IMR-90 (cell line): ENCODE results near the gene FMN2. TPM values are rescaled to one million over a fixed set of nuclear protein-coding genes. Genes with fewer than 3 reads are reported as not detected.

ENCODE experiments used
- ATAC-seq: fragments of 200-7000 bp; cut with Tn5 transposase; 2 replicates; pipeline ENCODE4 v1.9.1; 2020; ENCODE audit warnings: low read depth, mild to moderate bottlenecking, moderate library complexity
- BruUV-seq: library from RNA; stranded (reverse); fragments of 400-500 nt; replicated peaks from 2 replicates; lab custom pipeline; 2021; lab: Mats Ljungman, UMichigan
- CTCF ChIA-PET: fragments of 300-600 bp; formaldehyde crosslinking; extraction: SDS; loops from one replicate; lab custom pipeline; 2021; ENCODE audit warnings: antibody characterized with exemption; lab: Yijun Ruan, JAX
- POLR2A ChIA-PET: fragments of 300-600 bp; sonication (Branson Sonifier 250); formaldehyde crosslinking; loops from one replicate; lab custom pipeline; 2022; ENCODE audit warnings: antibody characterized with exemption; ENCODE audit not compliant: unreplicated experiment; lab: Charles Lee
- DNase-seq: peaks from one replicate; pipeline ENCODE4 v3.0.0; 2013
- H2AFZ ChIP-seq: replicated peaks from 2 replicates; pipeline ENCODE3; 2013; ENCODE audit warnings: low read length, mild to moderate bottlenecking; ENCODE audit not compliant: poor library complexity
- H2AK5ac ChIP-seq: 2 replicates; pipeline ENCODE4 v1.6.1; 2013; ENCODE audit warnings: low read depth, low read length, inconsistent platforms
- H2AK9ac ChIP-seq: replicated peaks from 2 replicates; pipeline ENCODE3; 2013; ENCODE audit warnings: mild to moderate bottlenecking, low read depth, low read length, moderate library complexity; ENCODE audit not compliant: poor library complexity
- H2BK120ac ChIP-seq: 2 replicates; pipeline ENCODE4 v1.6.1; 2013; ENCODE audit warnings: low read depth, low read length, inconsistent platforms
- H2BK15ac ChIP-seq: 3 replicates; pipeline ENCODE4 v1.6.1; 2013; ENCODE audit warnings: low read depth, low read length, inconsistent platforms
- H2BK20ac ChIP-seq: 2 replicates; pipeline ENCODE4 v1.6.1; 2013; ENCODE audit warnings: low read depth, mild to moderate bottlenecking, inconsistent platforms, low read length, moderate library complexity
- H2BK5ac ChIP-seq: 2 replicates; pipeline ENCODE4 v1.6.1; 2013; ENCODE audit warnings: mild to moderate bottlenecking, low read depth, low read length, inconsistent platforms; ENCODE audit not compliant: poor library complexity, severe bottlenecking
- H3K14ac ChIP-seq: replicated peaks from 2 replicates; pipeline ENCODE4 v1.6.1; 2013; ENCODE audit warnings: low read depth, low read length, inconsistent platforms
- H3K18ac ChIP-seq: 2 replicates; pipeline ENCODE4 v1.6.1; 2013; ENCODE audit warnings: low read depth, low read length, control low read depth
- H3K23ac ChIP-seq: 2 replicates; pipeline ENCODE4 v1.6.1; 2013; ENCODE audit warnings: low read depth, low read length, inconsistent platforms
- H3K27ac ChIP-seq: 2 replicates; pipeline ENCODE4 v1.5.1; 2013; ENCODE audit warnings: mild to moderate bottlenecking, control low read depth, low read length; ENCODE audit not compliant: insufficient read depth
- H3K27me3 ChIP-seq: 2 replicates; pipeline ENCODE4 v1.6.1; 2013; ENCODE audit warnings: low read length; ENCODE audit not compliant: control insufficient read depth, insufficient read depth
- H3K36me3 ChIP-seq: 2 replicates; pipeline ENCODE4 v1.6.1; 2013; ENCODE audit warnings: low read length, mixed read lengths; ENCODE audit not compliant: control insufficient read depth, insufficient read depth
- H3K4ac ChIP-seq: 2 replicates; pipeline ENCODE4 v1.6.1; 2013; ENCODE audit warnings: low read depth, low read length, inconsistent platforms
- H3K4me1 ChIP-seq: 2 replicates; pipeline ENCODE4 v1.6.1; 2013; ENCODE audit warnings: low read length, mixed read lengths; ENCODE audit not compliant: control insufficient read depth, insufficient read depth
- H3K4me2 ChIP-seq: 2 replicates; pipeline ENCODE4 v1.6.1; 2013; ENCODE audit warnings: low read depth, mild to moderate bottlenecking, control low read depth, low read length, moderate library complexity
- H3K4me3 ChIP-seq: 2 replicates; pipeline ENCODE4 v1.5.1; 2013; ENCODE audit warnings: low read depth, mild to moderate bottlenecking, control low read depth, low read length, moderate library complexity; ENCODE audit not compliant: insufficient read depth
- H3K56ac ChIP-seq: 2 replicates; pipeline ENCODE4 v1.6.1; 2013; ENCODE audit warnings: low read length, inconsistent platforms; ENCODE audit not compliant: insufficient read depth; ENCODE audit errors: extremely low read depth
- H3K79me1 ChIP-seq, 2 experiments: 2 replicates each; pipeline ENCODE4 v1.6.1; 2013; ENCODE audit warnings: low read length in 2 of 2, inconsistent platforms in 1 of 2, low read depth in 1 of 2
- H3K9ac ChIP-seq: 2 replicates; pipeline ENCODE4 v1.6.1; 2013; ENCODE audit warnings: low read depth, low read length, control low read depth
- H3K9me1 ChIP-seq: 2 replicates; pipeline ENCODE4 v1.6.1; 2013; ENCODE audit warnings: low read length, inconsistent platforms; ENCODE audit not compliant: insufficient read depth
- H3K9me3 ChIP-seq: 2 replicates; pipeline ENCODE4 v1.6.1; 2013; ENCODE audit warnings: low read length; ENCODE audit not compliant: control insufficient read depth, insufficient read depth
- H4K20me1 ChIP-seq: 2 replicates; pipeline ENCODE4 v1.6.1; 2013; ENCODE audit warnings: low read length, inconsistent platforms; ENCODE audit not compliant: insufficient read depth
- H4K5ac ChIP-seq: 2 replicates; pipeline ENCODE4 v1.6.1; 2013; ENCODE audit warnings: mild to moderate bottlenecking, low read depth, low read length, control low read depth
- H4K8ac ChIP-seq, 2 experiments: 2 replicates each; pipeline ENCODE4 v1.6.1; 2013; ENCODE audit warnings: low read depth in 2 of 2, low read length in 2 of 2, control low read depth in 1 of 2, inconsistent platforms in 1 of 2
- H4K91ac ChIP-seq: 2 replicates; pipeline ENCODE4 v1.6.1; 2013; ENCODE audit warnings: low read depth, low read length, inconsistent platforms; ENCODE audit not compliant: insufficient read depth
- BHLHE40 ChIP-seq: fragments of 150-350 bp; IDR thresholded peaks from 2 replicates; pipeline ENCODE4 v1.6.1; 2016; ENCODE audit warnings: mild to moderate bottlenecking, low read depth, low read length
- CEBPB ChIP-seq: IDR thresholded peaks from 2 replicates; pipeline ENCODE4 v1.6.1; 2012; ENCODE audit warnings: low read depth, low read length, improper control_type of control experiment
- CHD1 ChIP-seq: IDR thresholded peaks from 2 replicates; pipeline ENCODE4 v1.6.1; 2012; ENCODE audit warnings: low read depth, low read length, improper control_type of control experiment
- CTCF ChIP-seq: conservative IDR thresholded peaks from 2 replicates; pipeline ENCODE4 v1.5.1; 2012; ENCODE audit warnings: mild to moderate bottlenecking, low read depth, low read length, improper control_type of control experiment
- ELK1 ChIP-seq: fragments of 150-350 bp; IDR thresholded peaks from 2 replicates; pipeline ENCODE4 v1.6.1; 2016; ENCODE audit warnings: low read depth, mild to moderate bottlenecking, low read length, moderate library complexity, borderline replicate concordance
- FOS ChIP-seq: fragments of 150-350 bp; IDR thresholded peaks from 2 replicates; pipeline ENCODE4 v1.6.1; 2016; ENCODE audit warnings: low read depth, low read length
- MAFK ChIP-seq: IDR thresholded peaks from 2 replicates; pipeline ENCODE4 v1.6.1; 2012; ENCODE audit warnings: low read depth, low read length, improper control_type of control experiment
- MAZ ChIP-seq: IDR thresholded peaks from 2 replicates; pipeline ENCODE4 v1.6.1; 2012; ENCODE audit warnings: low read depth, mild to moderate bottlenecking, low read length, improper control_type of control experiment, moderate library complexity, borderline replicate concordance
- MXI1 ChIP-seq: IDR thresholded peaks from 2 replicates; pipeline ENCODE4 v1.6.1; 2012; ENCODE audit warnings: low read depth, mild to moderate bottlenecking, low read length, moderate library complexity, borderline replicate concordance
- NFE2L2 ChIP-seq: fragments of 150-350 bp; IDR thresholded peaks from 2 replicates; pipeline ENCODE4 v1.6.1; 2016; ENCODE audit warnings: low read depth, mild to moderate bottlenecking, low read length
- POLR2A ChIP-seq: IDR thresholded peaks from 2 replicates; pipeline ENCODE4 v1.6.1; 2012; ENCODE audit warnings: mild to moderate bottlenecking, low read depth, low read length
- RAD21 ChIP-seq: IDR thresholded peaks from 2 replicates; pipeline ENCODE4 v1.6.1; 2012; ENCODE audit warnings: low read length, improper control_type of control experiment
- RCOR1 ChIP-seq: IDR thresholded peaks from 2 replicates; pipeline ENCODE4 v1.6.1; 2012; ENCODE audit warnings: mild to moderate bottlenecking, low read length, improper control_type of control experiment; ENCODE audit not compliant: insufficient replicate concordance
- RFX5 ChIP-seq: IDR thresholded peaks from 2 replicates; pipeline ENCODE4 v1.8.0; 2012; ENCODE audit warnings: low read depth, mild to moderate bottlenecking, low read length, moderate library complexity
- SMC3 ChIP-seq: fragments of 150-350 bp; IDR thresholded peaks from 2 replicates; pipeline ENCODE4 v1.6.1; 2016; ENCODE audit warnings: low read depth, mild to moderate bottlenecking, antibody characterized with exemption, low read length, moderate library complexity
- USF2 ChIP-seq: fragments of 150-350 bp; IDR thresholded peaks from 2 replicates; pipeline ENCODE4 v1.6.1; 2017; ENCODE audit warnings: mild to moderate bottlenecking, antibody characterized with exemption, low read length, low read depth
- WGBS, 2 experiments: methylation state at CpG; one replicate each; pipeline versions ENCODE4 v1.1.5 to v1.1.7; 2013; ENCODE audit warnings: missing lambda C conversion rate in 2 of 2; ENCODE audit not compliant: insufficient read length in 1 of 2; ENCODE audit errors: extremely low coverage in 2 of 2; 5-methylcytosine and 5-hydroxymethylcytosine counted together
- dilution Hi-C: fragments of 300-500 bp; cut with HindIII; formaldehyde crosslinking; loops from one replicate; pipeline ENCODE4 v1.14.3; 2018; ENCODE audit warnings: low sequenced_read_pairs; ENCODE audit not compliant: unreplicated experiment
- in situ Hi-C: fragments of 300-500 bp; cut with MboI; formaldehyde crosslinking; loops from 3 replicates; pipeline ENCODE4 v1.14.3; 2019; ENCODE audit warnings: low sequenced_read_pairs, inconsistent platforms, mixed read lengths
- intact Hi-C: fragments of 100-400 bp; cut with micrococcal nuclease; formaldehyde crosslinking; loops from 2 replicates; pipeline ENCODE4 v1.10.0; 2022
- polyA plus RNA-seq, 3 experiments: library from polyadenylated mRNA; depleted of rRNA; stranded (reverse); fragments of >200 nt; gene quantifications; 2 replicates each; pipeline ENCODE4 v1.2.3, GENCODE V29; 2012; ENCODE audit warnings: low replicate concordance in 1 of 3
- total RNA-seq: library from RNA; depleted of rRNA; stranded (reverse); fragments of >200 nt; gene quantifications from 2 replicates; pipeline ENCODE4 v1.2.3, GENCODE V29; 2012

FMN2 gene
- total and polyA plus RNA-seq, 2 of the 4 experiments (the other 2 are of a cell fraction), result 29.0 to 35.8 TPM

GRCh38 chr1:240322943-240323342, 231.3 kb downstream of the FMN2 start:
- Histone ChIP-seq H3K36me3 (no peaks in the 10 kb centered on the region; the same call in 1 of the 2 replicates), H3K4me3 (no peak overlapping the region), H4K5ac (no peak overlapping the region), H3K4me1 (peaks cover 3% of the 10 kb centered on the region; the same call in 1 of the 2 replicates), H3K27ac (no peak overlapping the region), H2AK9ac (no peak overlapping the region), H3K79me1 (peaks cover 32 to 47% of the 10 kb centered on the region in 2 experiments), H3K9ac (no peak overlapping the region), H4K8ac (no peak overlapping the region), H2BK20ac (no peak overlapping the region), H3K9me3 (no peaks in the 10 kb centered on the region; the same call in 1 of the 2 replicates), H3K14ac (no peak overlapping the region), H3K23ac (no peak overlapping the region), H2BK5ac (no peak overlapping the region), H3K9me1 (0 out of 2 replicates have a peak, but pooled peaks cover 3% of the 10 kb centered on the region), H2BK15ac (no peak overlapping the region), H3K4ac (no peak overlapping the region), H2BK120ac (peak overlapping the region; percentile 2; the same call in 1 of the 2 replicates), H3K18ac (no peak overlapping the region), H2AK5ac (no peak overlapping the region), H2AFZ (no peak overlapping the region), H4K20me1 (no peaks in the 10 kb centered on the region), H3K27me3 (no peaks in the 10 kb centered on the region), H3K4me2 (no peak overlapping the region), H3K56ac (no peak overlapping the region), H4K91ac (no peak overlapping the region)
- ATAC-seq (no peak), DNase-seq (no peak)
- POLR2A ChIA-PET, result no interaction called here
- in situ Hi-C loops (no loop called here), dilution Hi-C loops (no loop called here), intact Hi-C loops (no loop called here)
- BruUV-seq, result no TSS peak
- WGBS, 2 experiments, result 93% methylated on average over 3 of the region's 4 CpGs; no CpG with 5 or more reads in 1 of the 2 experiments
- CTCF ChIA-PET, result no interaction called here
- TF ChIP-seq RAD21 (no peak), CHD1 (no peak), CTCF (no peak), CEBPB (no peak), BHLHE40 (no peak), MXI1 (no peak), FOS (no peak), MAZ (no peak), RFX5 (no peak), SMC3 (no peak), POLR2A (no peak), NFE2L2 (no peak), RCOR1 (no peak), ELK1 (no peak), USF2 (no peak), MAFK (no peak)
